CD4-positive, alpha-beta T cell treated with Interleukin-6 at 100 ng/mL for 8 hours (primary cell): Measurements from ENCODE around the gene PIKFYVE.
"Not testable (repeated sequence)": the region's sequence is repeated elsewhere in the genome, so short reads cannot be mapped to it uniquely, and the experiment has no call there.

Experiments
- DNase-seq: peaks from one replicate; pipeline ENCODE4 v3.0.0-alpha.2; 2020; ENCODE audit warnings: mixed read lengths, low spot score

PIKFYVE gene

GRCh38 chr2:208306291-208306690 is 40.2 kb downstream of the PIKFYVE start:
- no peak for DNase-seq

GRCh38 chr2:208311321-208311720 is 45.3 kb downstream of the PIKFYVE start:
- no peak for DNase-seq

- DNase-seq, result no peak
Observed at GRCh38 chr2:208311954-208312353, 45.9 kb downstream of the PIKFYVE start.

- no peak for DNase-seq
Observed at GRCh38 chr2:208315081-208315788, 49.2 kb downstream of the PIKFYVE start.

GRCh38 chr2:208318127-208318526 is 52.1 kb downstream of the PIKFYVE start:
- DNase-seq, result no peak

- no peak for DNase-seq
Observed at GRCh38 chr2:208319391-208319790, 53.3 kb downstream of the PIKFYVE start.

GRCh38 chr2:208320686-208321085 is 54.6 kb downstream of the PIKFYVE start:
- DNase-seq, result no peak

- no peak for DNase-seq
Observed at GRCh38 chr2:208326016-208326415, 60.0 kb downstream of the PIKFYVE start.

- DNase-seq, result no peak
Observed at GRCh38 chr2:208329485-208329884, 63.4 kb downstream of the PIKFYVE start.

GRCh38 chr2:208334230-208334629 is 68.2 kb downstream of the PIKFYVE start:
- DNase-seq, result no peak

GRCh38 chr2:208346756-208347155 is 80.7 kb downstream of the PIKFYVE start:
- DNase-seq, result no peak

- DNase-seq, result no peak
Observed at GRCh38 chr2:208350610-208351009, 84.6 kb downstream of the PIKFYVE start.

GRCh38 chr2:208352644-208353567 is 86.9 kb downstream of the PIKFYVE start:
- DNase-seq, result no peak

- no peak for DNase-seq
Observed at GRCh38 chr2:208354964-208355381, 88.9 kb downstream of the PIKFYVE start.

GRCh38 chr2:208356420-208356819 is 90.4 kb downstream of the PIKFYVE start:
- DNase-seq, result not testable (repeated sequence)

GRCh38 chr2:208356846-208357574 is 91.0 kb downstream of the PIKFYVE start:
- DNase-seq, result no peak

GRCh38 chr2:208358758-208359631 is 92.9 kb downstream of the PIKFYVE start:
- DNase-seq, result no peak

- DNase-seq, result no peak
Observed at GRCh38 chr2:208359632-208359986, 93.6 kb downstream of the PIKFYVE start.

- DNase-seq, result no peak
Observed at GRCh38 chr2:208360259-208361076, 94.4 kb downstream of the PIKFYVE start.

- no peak for DNase-seq
Observed at GRCh38 chr2:208361077-208361441, 95.0 kb downstream of the PIKFYVE start.

GRCh38 chr2:208363485-208363884 is 97.4 kb downstream of the PIKFYVE start:
- no peak for DNase-seq
